HCT116 (cell line): ENCODE results near the gene HAND2. TPM values are rescaled to one million over a fixed set of nuclear protein-coding genes. Genes with fewer than 3 reads are reported as not detected.

Experiments
- ATAC-seq: fragments of 200-7000 bp; cut with Tn5 transposase; 2 replicates; pipeline ENCODE4 v1.9.1; 2020; ENCODE audit warnings: mild to moderate bottlenecking, moderate library complexity
- BruUV-seq: library from RNA; stranded (reverse); fragments of 400-500 nt; replicated peaks from 2 replicates; lab custom pipeline; 2021; lab: Mats Ljungman, UMichigan
- CTCF ChIA-PET: fragments of 300-600 bp; sonication (Branson Sonifier 250); formaldehyde crosslinking; loops from one replicate; lab custom pipeline; 2021; ENCODE audit warnings: antibody characterized with exemption; lab: Charles Lee
- POLR2A ChIA-PET: fragments of 300-600, 350-600 bp; sonication (Branson Sonifier 250); formaldehyde crosslinking; loops from one replicate; lab custom pipeline; 2021; ENCODE audit warnings: antibody characterized with exemption; lab: Charles Lee
- RAD21 ChIA-PET, 2 experiments: fragments of 300-600 bp; sonication (Branson Sonifier 250); formaldehyde crosslinking; loops; one replicate each; lab custom pipeline; 2023; ENCODE audit warnings: low total read pairs in 2 of 2; ENCODE audit not compliant: uncharacterized antibody in 2 of 2, unreplicated experiment in 2 of 2, low non-redundant PET in 1 of 2; lab: Charles Lee
- DNase-seq: peaks from one replicate; pipeline ENCODE4 v3.0.0-alpha.2; 2010; ENCODE audit warnings: low read depth, low spot score
- H2AFZ ChIP-seq: fragments of 200-600 bp; shearing (Covaris generic), sonication (generic); 2 replicates; pipeline ENCODE4 v1.6.1; 2017; ENCODE audit warnings: low read depth, mixed run types, mixed read lengths, antibody characterized with exemption, low read length; ENCODE audit not compliant: poor library complexity, severe bottlenecking
- H3K27ac ChIP-seq: 2 replicates; pipeline ENCODE4 v1.5.1; 2012; ENCODE audit warnings: low read depth, low read length
- H3K27me3 ChIP-seq: fragments of 200-600 bp; sonication (generic); 2 replicates; pipeline ENCODE4 v1.6.1; 2016; ENCODE audit warnings: mixed run types, low read length, mixed read lengths; ENCODE audit not compliant: insufficient read depth
- H3K36me3 ChIP-seq, 2 experiments: fragments of 200-500 bp in 1 of 2; fragments of 200-600 bp in 1 of 2; sonication (Bioruptor generic) in 1 of 2; sonication (generic) in 1 of 2; 2 replicates each; pipeline versions ENCODE4 v1.5.1 to v1.6.1; 2014 to 2016; ENCODE audit warnings: low read length in 2 of 2, inconsistent platforms in 1 of 2, mixed read lengths in 1 of 2, mixed run types in 1 of 2; ENCODE audit not compliant: insufficient read depth in 2 of 2, control insufficient read depth in 1 of 2
- H3K4me1 ChIP-seq, 2 experiments: fragments of 200-600 bp in 1 of 2; sonication (generic) in 1 of 2; 2 replicates each; pipeline versions ENCODE4 v1.5.1 to v1.6.1; 2012 to 2017; ENCODE audit warnings: low read length in 2 of 2, inconsistent platforms in 1 of 2, mild to moderate bottlenecking in 1 of 2, mixed read lengths in 1 of 2, mixed run types in 1 of 2, moderate library complexity in 1 of 2; ENCODE audit not compliant: insufficient read depth in 2 of 2, control insufficient read depth in 1 of 2
- H3K4me2 ChIP-seq: fragments of 200-600 bp; sonication (generic); 2 replicates; pipeline ENCODE4 v1.6.1; 2017; ENCODE audit warnings: mixed run types, low read length, mixed read lengths
- H3K4me3 ChIP-seq, 2 experiments: fragments of 200-600 bp in 1 of 2; sonication (generic) in 1 of 2; replicated peaks in 1 of 2; 2 replicates each; pipeline ENCODE4 v1.5.1; 2011 to 2016; ENCODE audit warnings: low read length in 2 of 2, control low read depth in 1 of 2, low read depth in 1 of 2, mild to moderate bottlenecking in 1 of 2, mixed read lengths in 1 of 2, mixed run types in 1 of 2
- H3K79me2 ChIP-seq: fragments of 200-600 bp; sonication (generic); 2 replicates; pipeline ENCODE4 v1.6.1; 2017; ENCODE audit warnings: mild to moderate bottlenecking, mixed run types, low read length, moderate library complexity, mixed read lengths; ENCODE audit not compliant: insufficient read depth
- H3K9ac ChIP-seq: fragments of 200-600 bp; sonication (generic); 2 replicates; pipeline ENCODE4 v1.6.1; 2016; ENCODE audit warnings: low read length, mixed read lengths
- H3K9me2 ChIP-seq: fragments of 200-600 bp; sonication (generic), shearing (Covaris generic); 2 replicates; pipeline ENCODE4 v1.6.1; 2017; ENCODE audit warnings: mixed run types, mild to moderate bottlenecking, moderate library complexity; ENCODE audit not compliant: insufficient read depth
- H3K9me3 ChIP-seq, 2 experiments: fragments of 200-500 bp in 1 of 2; fragments of 200-600 bp in 1 of 2; sonication (Bioruptor generic) in 1 of 2; sonication (generic) in 1 of 2; 2 replicates each; pipeline ENCODE4 v1.6.1; 2014 to 2017; ENCODE audit warnings: low read length in 2 of 2, mixed read lengths in 2 of 2, inconsistent platforms in 1 of 2, low read depth in 1 of 2, mild to moderate bottlenecking in 1 of 2, mixed run types in 1 of 2, moderate library complexity in 1 of 2; ENCODE audit not compliant: control insufficient read depth in 1 of 2, insufficient read depth in 1 of 2
- H4K20me1 ChIP-seq: fragments of 200-600 bp; sonication (generic), shearing (Covaris generic); 2 replicates; pipeline ENCODE4 v1.6.1; 2017; ENCODE audit warnings: mixed run types, mild to moderate bottlenecking, moderate library complexity; ENCODE audit not compliant: insufficient read depth
- EZH2 ChIP-seq: fragments of 200-600 bp; sonication (generic); IDR thresholded peaks from 2 replicates; pipeline ENCODE4 v1.6.1; 2017; ENCODE audit warnings: antibody characterized with exemption, mixed run types
- EZH2phosphoT487 ChIP-seq: fragments of 200-600 bp; IDR thresholded peaks from 2 replicates; pipeline ENCODE4 v1.6.1; 2018; ENCODE audit warnings: antibody characterized with exemption, borderline replicate concordance
- FOSL1 ChIP-seq: IDR thresholded peaks from 2 replicates; pipeline ENCODE4 v1.6.1; 2012; ENCODE audit warnings: low read depth
- JUND ChIP-seq: IDR thresholded peaks from 2 replicates; pipeline ENCODE4 v1.6.1; 2012
- POLR2A ChIP-seq: IDR thresholded peaks from 2 replicates; pipeline ENCODE4 v1.7.0; 2011; ENCODE audit warnings: borderline replicate concordance; ENCODE audit not compliant: insufficient read depth, insufficient read length; ENCODE audit errors: extremely low read depth
- POLR2AphosphoS5 ChIP-seq: IDR thresholded peaks from 2 replicates; pipeline ENCODE4 v1.6.1; 2011; ENCODE audit warnings: mild to moderate bottlenecking, low read depth, low read length, moderate library complexity
- RAD21 ChIP-seq: IDR thresholded peaks from 2 replicates; pipeline ENCODE4 v1.6.1; 2012; ENCODE audit warnings: low read depth, mild to moderate bottlenecking
- SIN3A ChIP-seq: IDR thresholded peaks from 2 replicates; pipeline ENCODE4 v1.6.1; 2012; ENCODE audit warnings: low read depth
- SP1 ChIP-seq: IDR thresholded peaks from 2 replicates; pipeline ENCODE4 v1.6.1; 2012; ENCODE audit warnings: low read depth
- ZNF274 ChIP-seq: fragments of 200-500 bp; sonication (Bioruptor generic); IDR thresholded peaks from 2 replicates; pipeline ENCODE4 v1.6.1; 2014; ENCODE audit warnings: mild to moderate bottlenecking, low read depth, low read length, inconsistent platforms
- intact Hi-C: fragments of 100-400 bp; cut with micrococcal nuclease; formaldehyde crosslinking; loops from 2 replicates; pipeline ENCODE4 v1.10.0; 2022
- total RNA-seq: library from RNA; stranded (reverse); gene quantifications from one replicate; pipeline ENCODE4 v1.2.1, GENCODE V29; 2021; ENCODE audit not compliant: unreplicated experiment
- TF ChIP-seq, protein P1 (sequence below), 3 experiments: fragments of 200-600 bp in 1 of 3; sonication (generic) in 1 of 3; IDR thresholded peaks in 2 of 3; conservative IDR thresholded peaks in 1 of 3; 2 replicates each; pipeline ENCODE4 v1.5.1; 2012 to 2017; ENCODE audit warnings: low read depth in 2 of 3, low read length in 2 of 3, antibody characterized with exemption in 1 of 3, borderline replicate concordance in 1 of 3, control low read depth in 1 of 3, mild to moderate bottlenecking in 1 of 3, mixed read lengths in 1 of 3, mixed run types in 1 of 3, moderate library complexity in 1 of 3; ENCODE audit not compliant: insufficient read depth in 1 of 3
- TF ChIP-seq, protein P2 (sequence below): IDR thresholded peaks from 2 replicates; pipeline ENCODE4 v1.6.1; 2012

Gene HAND2
- total RNA-seq, 1 experiment from 2014 or later, result not detected

DNA sequence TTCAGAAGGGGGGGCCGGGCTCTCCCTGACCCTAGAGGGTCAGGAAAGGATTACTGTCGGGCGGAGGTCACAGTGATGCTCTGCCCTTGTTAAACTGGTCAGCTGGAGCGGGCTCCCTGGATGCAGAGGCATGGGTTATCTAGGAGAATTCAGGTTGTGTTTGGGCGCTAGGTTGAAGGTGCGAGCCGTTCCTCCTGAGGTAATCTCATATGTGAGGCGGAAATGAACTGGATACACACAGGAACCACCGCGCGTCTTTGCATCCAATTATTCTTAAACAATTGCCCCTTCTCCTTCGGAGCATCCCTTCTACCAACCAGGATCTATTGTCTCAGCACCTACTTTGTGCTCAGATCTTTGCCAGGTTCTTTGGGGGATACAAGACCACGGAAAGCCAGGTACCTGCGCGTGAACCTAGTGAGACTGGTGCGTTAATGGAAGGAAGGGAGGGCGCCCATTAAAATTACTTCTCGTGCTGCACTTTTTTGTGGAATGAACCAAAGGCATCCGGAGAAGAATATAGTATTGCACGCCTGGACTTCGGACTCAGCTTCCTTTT lies 28.4 kb downstream of the HAND2 start:
- Histone ChIP-seq H3K4me1 (no peaks in the 10 kb centered on the region), H3K9me3 (no peaks in the 10 kb centered on the region), H4K20me1 (no peaks in the 10 kb centered on the region), H3K27me3 (no peaks in the 10 kb centered on the region), H3K36me3 (no peaks in the 10 kb centered on the region), H3K79me2 (no peaks in the 10 kb centered on the region), H3K4me3 (no peak overlapping the region), H3K9me2 (no peaks in the 10 kb centered on the region), H2AFZ (no peak overlapping the region), H3K9ac (no peak overlapping the region), H3K4me2 (no peak overlapping the region), H3K27ac (no peak overlapping the region)
- intact Hi-C loops, result no loop called here
- ChIA-PET RAD21 (no interaction called here), POLR2A (interaction anchor here (0.6 kb wide), 1 partner anchor 22 kb away, joined by 3 read pairs; no protein-coding TSS in a partner anchor), CTCF (no interaction called here)
- ATAC-seq (no peak), DNase-seq (no peak)
- BruUV-seq, result no TSS peak
- TF ChIP-seq POLR2A (no peak), SP1 (no peak), EZH2 (no peak), RAD21 (no peak), SIN3A (no peak), ZNF274 (no peak), POLR2AphosphoS5 (no peak), JUND (no peak), FOSL1 (no peak), EZH2phosphoT487 (no peak)
- TF ChIP-seq, protein P1, sequence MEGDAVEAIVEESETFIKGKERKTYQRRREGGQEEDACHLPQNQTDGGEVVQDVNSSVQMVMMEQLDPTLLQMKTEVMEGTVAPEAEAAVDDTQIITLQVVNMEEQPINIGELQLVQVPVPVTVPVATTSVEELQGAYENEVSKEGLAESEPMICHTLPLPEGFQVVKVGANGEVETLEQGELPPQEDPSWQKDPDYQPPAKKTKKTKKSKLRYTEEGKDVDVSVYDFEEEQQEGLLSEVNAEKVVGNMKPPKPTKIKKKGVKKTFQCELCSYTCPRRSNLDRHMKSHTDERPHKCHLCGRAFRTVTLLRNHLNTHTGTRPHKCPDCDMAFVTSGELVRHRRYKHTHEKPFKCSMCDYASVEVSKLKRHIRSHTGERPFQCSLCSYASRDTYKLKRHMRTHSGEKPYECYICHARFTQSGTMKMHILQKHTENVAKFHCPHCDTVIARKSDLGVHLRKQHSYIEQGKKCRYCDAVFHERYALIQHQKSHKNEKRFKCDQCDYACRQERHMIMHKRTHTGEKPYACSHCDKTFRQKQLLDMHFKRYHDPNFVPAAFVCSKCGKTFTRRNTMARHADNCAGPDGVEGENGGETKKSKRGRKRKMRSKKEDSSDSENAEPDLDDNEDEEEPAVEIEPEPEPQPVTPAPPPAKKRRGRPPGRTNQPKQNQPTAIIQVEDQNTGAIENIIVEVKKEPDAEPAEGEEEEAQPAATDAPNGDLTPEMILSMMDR (IDR thresholded peaks at IDR 0.05 in 2 of 3, conservative IDR thresholded peaks at IDR 0.05 in 1 of 3; ENCODE audit: borderline replicate concordance in 1 of 3, insufficient read depth in 1 of 3, low read depth in 2 of 3, low read length in 2 of 3), result no peak
- TF ChIP-seq, protein P2, sequence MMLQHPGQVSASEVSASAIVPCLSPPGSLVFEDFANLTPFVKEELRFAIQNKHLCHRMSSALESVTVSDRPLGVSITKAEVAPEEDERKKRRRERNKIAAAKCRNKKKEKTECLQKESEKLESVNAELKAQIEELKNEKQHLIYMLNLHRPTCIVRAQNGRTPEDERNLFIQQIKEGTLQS, result no peak
